Posterior vena cava (tissue), 2 donors: ENCODE measurements around the gene MDM1. TPM values are rescaled to one million over a fixed set of nuclear protein-coding genes. Genes with fewer than 3 reads are reported as not detected.

Experiments
- DNase-seq: peaks from one replicate; pipeline ENCODE4 v3.0.0-alpha.2; 2020; ENCODE audit warnings: low spot score
- intact Hi-C, 2 donors: fragments of 100-400 bp; cut with DNase I; formaldehyde crosslinking; loops; one replicate each; pipeline versions ENCODE4 v1.14.1 to v1.14.2; 2022 to 2023
- total RNA-seq, 2 donors: library from RNA; stranded (reverse); fragmentation: NEBNext Ultra II Directional; extraction: Animal tissue kit (Norgen Biotek cat#: 25700); gene quantifications; one replicate each; pipeline ENCODE4 v1.2.1, GENCODE V29; 2021
- donor health status: DM: yes; HTN: yes; CAD: no.
- donor health status: DM: yes; HTN: yes; CAD: no.

Gene MDM1
- total RNA-seq, 2 donors from 2014 or later, result 11.2 to 12.6 TPM

- intact Hi-C loops, result no loop called here
- DNase-seq, result no peak
Measured at GRCh38 chr12:68290126-68290525, 42.0 kb downstream of the MDM1 start.

- intact Hi-C loops, result no loop called here
- no peak for DNase-seq
Measured at GRCh38 chr12:68287106-68287505, 45.1 kb downstream of the MDM1 start.

DNA sequence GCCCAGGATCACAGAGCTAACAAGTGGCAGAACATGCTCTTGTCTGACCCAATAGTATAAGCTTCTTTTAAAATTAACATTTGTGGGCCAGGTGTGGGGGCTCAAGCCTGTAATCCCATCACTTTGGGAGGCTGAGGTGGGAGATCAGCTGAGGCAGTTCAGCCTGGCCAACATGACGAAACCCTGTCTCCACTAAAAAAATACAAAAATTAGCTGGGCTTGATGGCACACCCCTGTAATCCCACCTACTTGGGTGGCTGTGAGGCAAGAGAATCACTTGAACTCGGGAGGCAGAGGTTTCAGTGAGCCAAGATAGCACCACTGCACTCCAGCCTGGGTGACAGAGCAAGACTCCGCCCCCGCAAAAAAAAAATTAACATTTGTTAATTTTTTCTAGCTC lies 45.8 kb downstream of the MDM1 start:
- no peak for DNase-seq
- intact Hi-C loops, result no loop called here

DNA sequence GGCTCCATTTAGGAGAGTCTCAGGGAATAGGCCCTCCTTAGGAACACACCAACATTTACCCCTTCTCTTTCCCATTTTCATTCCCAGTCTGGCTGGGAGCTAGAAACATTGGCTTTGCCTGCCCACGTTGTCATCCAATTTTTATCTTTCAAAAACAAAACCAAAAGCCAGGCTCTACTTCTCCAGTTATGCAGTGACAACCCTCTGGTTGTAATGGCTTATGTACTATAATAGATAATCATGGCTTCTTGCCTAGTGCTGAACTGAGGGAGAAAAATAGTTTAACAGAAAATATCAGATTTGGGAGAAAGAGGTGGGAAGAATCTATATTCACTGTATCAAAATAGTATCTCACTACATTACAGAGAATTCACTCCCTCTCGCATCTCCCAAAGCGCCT lies 46.6 kb downstream of the MDM1 start:
- DNase-seq, result no peak
- intact Hi-C loops, result no loop called here

- intact Hi-C loops, result no loop called here
- no peak for DNase-seq
Measured at GRCh38 chr12:68281322-68282077, 50.7 kb downstream of the MDM1 start.

GRCh38 chr12:68280240-68280639 lies 51.9 kb downstream of the MDM1 start:
- intact Hi-C loops, result no loop called here
- no peak for DNase-seq

GRCh38 chr12:68279227-68280054 lies 52.7 kb downstream of the MDM1 start:
- DNase-seq, result no peak
- intact Hi-C loops, result no loop called here

- no peak for DNase-seq
- intact Hi-C loops, result no loop called here
Measured at GRCh38 chr12:68276402-68276930, 55.7 kb downstream of the MDM1 start.

DNA sequence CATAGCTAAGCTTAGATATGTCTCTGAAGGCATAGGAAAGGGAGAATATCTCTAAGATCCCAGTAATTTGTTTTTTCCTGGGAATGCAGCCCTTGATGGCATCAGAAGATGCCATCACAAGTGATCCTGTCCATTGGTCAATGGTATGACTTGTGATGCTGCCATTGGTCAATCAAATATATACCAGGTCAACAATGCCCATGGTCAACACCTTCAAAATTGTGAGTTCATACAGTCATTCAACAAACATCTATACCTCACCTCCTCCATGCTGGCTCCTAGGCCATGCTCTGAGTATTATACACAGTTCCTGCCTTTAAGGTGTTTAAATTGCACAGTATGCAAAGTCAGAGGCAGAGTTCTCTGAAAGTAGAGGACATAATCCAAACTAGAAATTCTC lies 59.4 kb downstream of the MDM1 start:
- intact Hi-C loops, result no loop called here

DNA sequence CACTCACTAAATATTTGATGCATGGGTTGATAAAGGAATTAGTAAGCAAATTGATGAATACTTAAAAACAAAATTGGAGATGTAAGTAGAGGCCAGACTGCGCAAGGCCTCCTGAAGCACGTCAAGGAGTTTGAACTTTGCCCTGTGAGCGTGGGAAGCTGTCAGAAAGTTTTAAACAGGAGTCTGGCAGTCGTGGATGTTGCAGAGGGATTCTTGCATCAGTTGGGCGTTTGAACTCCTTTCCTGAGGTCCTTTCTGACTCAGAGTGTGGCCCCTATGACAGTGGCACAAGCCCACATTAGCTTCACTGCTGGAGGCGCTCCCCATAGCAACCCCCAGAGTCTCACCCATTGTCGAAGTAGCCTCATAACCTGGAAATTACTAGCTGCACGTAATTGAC lies 60.8 kb downstream of the MDM1 start:
- intact Hi-C loops, result no loop called here
- no peak for DNase-seq

More for the DNA sequence above, 59.4 kb downstream of the MDM1 start:
- DNase-seq, result no peak

GRCh38 chr12:68270358-68270757 lies 61.8 kb downstream of the MDM1 start:
- intact Hi-C loops, result no loop called here
- DNase-seq, result no peak

DNA sequence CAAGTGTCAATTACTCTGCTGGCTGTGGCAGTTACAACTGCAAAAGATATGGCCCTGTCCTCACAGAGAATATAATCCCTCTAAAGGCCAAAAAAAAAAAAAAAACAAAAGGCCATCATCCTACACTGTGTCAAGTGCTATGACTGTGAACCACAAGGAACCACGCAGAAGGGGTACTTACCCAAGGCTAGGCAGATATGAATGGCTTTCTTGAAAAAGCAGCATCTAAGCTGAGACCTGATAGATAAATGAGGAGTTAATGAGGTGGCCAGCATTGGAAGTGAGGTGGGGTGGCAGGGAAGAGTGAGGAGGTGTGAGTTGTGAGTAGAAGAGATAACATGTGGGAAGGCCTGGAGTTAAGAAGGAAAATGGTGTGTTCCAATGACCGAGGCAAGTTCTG lies 62.4 kb downstream of the MDM1 start:
- intact Hi-C loops, result no loop called here
- DNase-seq, result no peak

DNA sequence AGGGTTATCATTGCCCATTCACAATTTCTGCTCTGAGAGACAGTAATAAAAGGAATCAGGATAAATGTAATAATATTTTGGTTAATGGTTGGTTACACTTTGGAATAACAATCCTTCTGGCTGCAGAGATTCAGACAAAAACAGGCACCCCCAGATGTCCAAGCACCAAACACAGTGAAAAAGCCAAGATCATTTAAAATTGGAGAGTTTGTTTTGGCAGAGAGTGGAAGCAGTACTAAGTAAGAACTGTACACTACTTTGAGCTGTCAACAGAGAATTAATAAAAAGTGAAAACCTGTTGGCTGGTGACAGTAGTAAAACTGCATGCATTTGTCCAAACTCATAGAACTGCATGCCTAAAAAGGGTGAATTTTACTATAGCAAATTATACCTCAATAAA lies 63.2 kb downstream of the MDM1 start:
- DNase-seq, result no peak
- intact Hi-C loops, result no loop called here

DNA sequence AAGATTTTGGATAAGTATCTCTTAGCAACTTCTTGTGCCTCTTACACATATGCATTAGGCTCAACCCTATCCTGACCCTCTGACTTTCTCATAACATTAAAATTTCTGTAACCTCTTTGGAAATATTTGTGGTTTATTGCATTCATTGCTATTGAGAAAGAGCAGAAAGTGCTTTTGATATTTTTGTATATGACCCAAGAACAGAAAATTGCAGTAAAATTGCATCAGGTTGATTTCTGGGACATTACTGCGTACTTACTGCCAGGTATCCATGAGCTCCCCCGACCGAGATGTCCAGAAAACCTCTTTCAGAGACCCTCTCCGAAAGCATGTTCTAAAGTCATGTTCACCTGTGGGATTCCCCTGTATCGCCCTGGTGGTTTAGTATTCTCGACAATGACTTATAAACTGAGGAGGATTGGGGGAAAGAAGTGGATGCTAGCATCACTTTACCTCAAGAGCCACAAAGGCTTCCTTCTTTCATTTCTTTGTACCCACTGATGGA lies 64.2 kb downstream of the MDM1 start:
- DNase-seq, result no peak
- intact Hi-C loops, result no loop called here

GRCh38 chr12:68264857-68265256 lies 67.3 kb downstream of the MDM1 start:
- DNase-seq, result no peak
- intact Hi-C loops, result no loop called here

DNA sequence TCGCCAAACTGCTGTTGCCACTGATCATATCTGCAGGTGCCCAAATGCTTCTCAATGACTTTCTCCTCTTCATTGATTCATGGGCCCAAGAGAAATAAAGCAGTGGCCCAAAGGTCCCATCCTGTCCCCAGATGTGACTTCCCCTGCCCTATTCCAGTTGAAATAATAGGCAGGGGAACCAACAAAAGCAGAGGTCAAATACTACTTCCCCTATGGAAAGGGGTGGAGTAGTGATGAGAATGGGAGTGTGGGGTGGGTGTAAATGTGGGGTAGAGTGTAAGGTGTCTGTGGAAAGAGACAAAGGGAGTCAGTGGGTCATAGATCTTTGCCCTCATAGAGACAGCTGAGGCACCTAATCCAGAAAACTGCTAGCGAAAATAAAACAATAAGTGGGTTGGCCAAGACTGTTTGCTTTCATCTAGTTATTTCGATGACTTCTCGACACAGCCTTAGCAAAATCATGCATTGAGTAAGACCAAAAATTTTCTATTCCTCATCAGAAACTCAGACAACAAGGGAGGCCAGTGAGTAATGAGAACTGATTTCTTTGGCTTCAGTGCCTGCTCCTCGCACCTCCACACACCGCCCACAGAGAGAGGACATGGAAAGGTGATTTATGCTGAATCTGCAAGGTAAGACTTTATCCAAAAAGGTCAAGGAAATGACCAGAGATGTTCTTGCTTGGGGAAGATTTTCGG lies 67.9 kb downstream of the MDM1 start:
- intact Hi-C loops, result no loop called here

DNA sequence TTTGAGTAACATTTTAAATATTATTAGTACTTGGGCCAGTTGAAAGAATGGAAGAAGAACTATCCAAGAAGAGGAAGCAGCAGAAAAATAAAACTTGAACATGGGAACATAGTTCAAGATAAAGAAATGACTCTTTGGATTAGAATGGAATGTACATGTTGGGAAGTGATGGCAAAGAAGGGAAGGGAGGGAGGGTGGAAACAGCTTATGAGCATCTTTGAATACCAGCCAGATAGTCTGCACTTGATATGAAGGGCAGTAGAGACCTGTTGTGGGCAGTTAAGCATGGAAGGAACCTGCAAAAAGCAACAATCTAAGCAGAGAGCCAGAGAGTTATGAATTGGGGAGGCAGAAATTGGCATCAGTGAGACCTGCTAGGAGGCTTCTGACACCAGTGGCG lies 68.8 kb downstream of the MDM1 start:
- intact Hi-C loops, result no loop called here

More for the DNA sequence above, 67.9 kb downstream of the MDM1 start:
- no peak for DNase-seq

DNA sequence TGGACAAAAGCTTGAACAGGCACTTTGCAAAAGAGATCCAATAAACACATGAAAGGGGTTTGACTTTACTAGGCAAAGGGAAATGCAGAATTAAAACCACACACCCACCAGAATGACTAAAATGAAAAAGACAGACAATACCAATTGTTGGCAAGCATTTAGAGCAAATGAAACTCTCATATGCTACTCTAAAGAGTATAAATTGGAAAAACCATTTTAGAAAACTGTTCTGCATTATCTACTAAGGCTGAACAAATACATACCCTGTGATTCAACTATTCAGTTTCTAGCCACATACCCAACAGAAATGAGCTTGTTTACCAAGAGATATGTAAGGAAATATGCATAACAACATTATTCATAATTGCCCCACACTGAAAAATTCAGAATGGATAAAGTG lies 70.3 kb downstream of the MDM1 start:
- no peak for DNase-seq
- intact Hi-C loops, result no loop called here

More for the DNA sequence above, 68.8 kb downstream of the MDM1 start:
- no peak for DNase-seq

- intact Hi-C loops, result no loop called here
- no peak for DNase-seq
Measured at GRCh38 chr12:68260153-68260552, 72.0 kb downstream of the MDM1 start.
